GM10266 (cell line): ENCODE results near the gene SLC12A8.

Experiments used
- DNase-seq: peaks from one replicate; pipeline ENCODE4 v3.0.0; 2012; ENCODE audit errors: extremely low spot score
- TF ChIP-seq, protein P1 (sequence below): IDR thresholded peaks from 2 replicates; pipeline ENCODE4 v1.5.1; 2012; ENCODE audit warnings: mild to moderate bottlenecking, low read depth; ENCODE audit not compliant: control insufficient read depth, insufficient read depth; ENCODE audit errors: missing control alignments

Gene SLC12A8

DNA sequence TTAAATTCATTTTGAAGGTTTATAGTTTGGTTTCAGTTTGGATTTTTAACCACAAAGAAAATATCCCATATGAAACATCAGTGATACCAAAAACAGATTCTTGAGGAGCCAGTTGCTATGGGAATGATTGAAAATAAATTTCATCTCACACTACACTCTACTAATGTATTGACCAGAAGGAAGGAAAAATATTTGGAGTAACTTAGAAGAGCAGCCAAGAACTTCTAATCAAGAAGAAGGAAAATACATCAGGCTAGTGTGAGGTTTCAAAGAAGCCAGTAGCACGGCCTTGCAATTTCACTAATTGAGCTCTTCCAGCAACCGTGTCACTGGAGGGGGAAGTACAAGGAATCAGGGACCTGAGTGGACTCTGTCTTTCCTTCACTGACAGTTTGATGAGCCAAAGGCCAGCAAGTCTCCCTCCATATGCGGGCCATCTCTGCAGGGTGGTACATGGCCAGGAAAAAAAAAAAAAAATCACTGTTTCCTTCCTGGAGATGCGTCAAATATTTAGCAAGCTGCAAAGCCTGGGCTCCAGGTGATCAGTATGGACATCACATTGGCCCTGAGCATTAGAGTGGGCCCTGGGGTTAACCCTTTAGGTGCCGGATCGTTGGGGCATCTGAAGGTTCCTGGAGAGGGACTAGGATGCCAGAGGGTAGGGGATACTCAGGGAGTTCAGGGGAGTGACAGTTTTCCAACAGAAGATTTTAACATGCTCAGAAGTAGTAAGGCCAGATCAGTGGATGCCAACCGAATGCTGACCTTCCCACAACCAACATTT, 37.1 kb downstream of the SLC12A8 start:
- TF ChIP-seq, protein P1, sequence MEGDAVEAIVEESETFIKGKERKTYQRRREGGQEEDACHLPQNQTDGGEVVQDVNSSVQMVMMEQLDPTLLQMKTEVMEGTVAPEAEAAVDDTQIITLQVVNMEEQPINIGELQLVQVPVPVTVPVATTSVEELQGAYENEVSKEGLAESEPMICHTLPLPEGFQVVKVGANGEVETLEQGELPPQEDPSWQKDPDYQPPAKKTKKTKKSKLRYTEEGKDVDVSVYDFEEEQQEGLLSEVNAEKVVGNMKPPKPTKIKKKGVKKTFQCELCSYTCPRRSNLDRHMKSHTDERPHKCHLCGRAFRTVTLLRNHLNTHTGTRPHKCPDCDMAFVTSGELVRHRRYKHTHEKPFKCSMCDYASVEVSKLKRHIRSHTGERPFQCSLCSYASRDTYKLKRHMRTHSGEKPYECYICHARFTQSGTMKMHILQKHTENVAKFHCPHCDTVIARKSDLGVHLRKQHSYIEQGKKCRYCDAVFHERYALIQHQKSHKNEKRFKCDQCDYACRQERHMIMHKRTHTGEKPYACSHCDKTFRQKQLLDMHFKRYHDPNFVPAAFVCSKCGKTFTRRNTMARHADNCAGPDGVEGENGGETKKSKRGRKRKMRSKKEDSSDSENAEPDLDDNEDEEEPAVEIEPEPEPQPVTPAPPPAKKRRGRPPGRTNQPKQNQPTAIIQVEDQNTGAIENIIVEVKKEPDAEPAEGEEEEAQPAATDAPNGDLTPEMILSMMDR, result no peak
- DNase-seq, result no peak

DNA sequence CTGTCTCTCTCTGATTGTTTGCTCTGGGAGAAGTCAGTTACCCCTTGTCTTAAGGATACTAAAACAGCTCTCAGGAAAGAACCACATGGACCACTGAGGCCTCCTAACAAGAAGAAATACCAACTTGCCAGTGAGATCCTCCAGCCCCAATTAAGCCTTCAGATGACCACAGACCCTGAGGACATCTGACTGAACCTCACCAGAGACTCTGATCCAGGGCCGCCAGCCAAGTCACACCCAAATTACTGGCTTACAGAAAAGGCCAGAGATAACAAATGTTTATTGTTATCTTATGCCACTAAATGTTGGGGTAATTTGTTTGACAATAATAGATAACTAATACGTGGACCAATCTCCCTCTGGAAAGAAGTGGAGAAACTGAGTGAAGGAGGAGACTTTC, 40.2 kb downstream of the SLC12A8 start:
- TF ChIP-seq, protein P1, result no peak
- DNase-seq, result no peak

- TF ChIP-seq, protein P1, result no peak
- no peak for DNase-seq
Measured at GRCh38 chr3:125168711-125169393, 43.7 kb downstream of the SLC12A8 start.

DNA sequence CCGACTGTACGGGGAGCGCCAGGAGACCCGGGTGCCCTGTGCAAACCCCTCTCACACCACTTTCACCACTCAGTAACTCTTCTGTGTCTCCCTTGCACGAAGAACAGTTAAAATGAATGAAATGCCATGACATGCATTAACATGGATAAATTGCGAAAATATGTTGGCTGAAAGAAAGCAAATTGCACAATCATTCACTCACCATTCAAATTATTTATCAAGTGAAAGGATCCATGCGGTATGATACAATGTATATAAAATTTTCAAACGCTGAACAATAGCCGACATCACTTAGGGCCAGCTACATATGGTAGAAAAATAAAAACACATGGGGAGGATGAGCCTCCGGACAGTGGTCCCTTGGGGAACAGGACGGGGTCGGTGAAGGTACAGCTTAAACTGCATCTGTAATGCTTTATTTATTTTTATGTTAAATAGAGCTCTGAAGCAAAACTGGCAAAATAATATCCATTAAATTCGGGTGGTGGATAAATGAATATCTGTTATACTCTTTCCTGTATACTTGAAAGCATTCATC, 45.9 kb downstream of the SLC12A8 start:
- no peak for DNase-seq
- TF ChIP-seq, protein P1, result no peak

- TF ChIP-seq, protein P1, result no peak
Measured at GRCh38 chr3:125165948-125166553, 46.5 kb downstream of the SLC12A8 start.

GRCh38 chr3:125165189-125165947, 47.2 kb downstream of the SLC12A8 start:
- no peak for DNase-seq
- TF ChIP-seq, protein P1, result peak; percentile 33

More at GRCh38 chr3:125165948-125166553, 46.5 kb downstream of the SLC12A8 start:
- no peak for DNase-seq
